HAP-1 (cell line): ENCODE data around the gene CLCA2.

ENCODE experiments used
- DNase-seq, 2 experiments: peaks; one replicate each; pipeline ENCODE4 v3.0.0-alpha.2; 2016 to 2020; ENCODE audit warnings: low spot score in 2 of 2
- H3K27me3 ChIP-seq: fragments of 250-450 bp; sonication (Bioruptor Pico); 2 replicates; pipeline ENCODE4 v1.5.1; 2020; ENCODE audit warnings: low read depth, mild to moderate bottlenecking, moderate library complexity
- H3K36me3 ChIP-seq: fragments of 250-450 bp; sonication (Bioruptor Pico); replicated peaks from 2 replicates; pipeline ENCODE4 v1.5.1; 2020; ENCODE audit warnings: mild to moderate bottlenecking
- H3K4me1 ChIP-seq: fragments of 250-450 bp; sonication (Bioruptor Pico); 2 replicates; pipeline ENCODE4 v1.5.1; 2020; ENCODE audit warnings: mild to moderate bottlenecking
- H3K4me3 ChIP-seq: fragments of 250-450 bp; sonication (Bioruptor Pico); 2 replicates; pipeline ENCODE4 v1.5.1; 2020; ENCODE audit warnings: mild to moderate bottlenecking, moderate library complexity
- H3K9me3 ChIP-seq: fragments of 250-450 bp; sonication (Bioruptor Pico); 2 replicates; pipeline ENCODE4 v1.5.1; 2020; ENCODE audit warnings: mild to moderate bottlenecking, moderate library complexity
- in situ Hi-C: fragments of 300-500 bp; cut with MboI; formaldehyde crosslinking; loops from 3 replicates; pipeline ENCODE4 v1.14.3; 2020; ENCODE audit warnings: low sequenced_read_pairs, inconsistent platforms, mixed read lengths

The CLCA2 gene

DNA sequence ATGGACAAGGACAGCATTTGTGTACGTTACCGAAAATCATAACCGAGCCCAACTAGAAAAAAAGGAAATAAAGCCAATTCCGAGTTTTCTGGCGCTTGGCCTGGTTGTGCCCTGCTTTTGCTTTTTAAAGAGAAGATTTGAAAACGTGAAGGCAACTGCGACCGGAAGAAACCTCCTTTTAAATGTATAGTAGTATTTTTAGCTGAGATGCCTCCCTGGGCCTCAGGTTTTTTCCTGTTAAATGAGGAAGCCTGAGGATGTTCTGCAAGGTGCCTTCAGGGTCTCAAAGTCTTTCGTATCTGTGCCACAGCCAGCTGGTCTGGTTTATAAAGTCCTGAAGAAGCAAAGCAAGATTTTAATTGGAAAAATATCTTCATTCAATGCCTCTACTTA lies 27.5 kb upstream of the CLCA2 start:
- no peaks in the 10 kb centered on the region for H3K9me3 ChIP-seq
- DNase-seq = no peak
- peak overlapping the region; percentile 73 for H3K4me3 ChIP-seq
- peaks cover 11% of the 10 kb centered on the region for H3K4me1 ChIP-seq
- in situ Hi-C loops = no loop called here
- no peaks in the 10 kb centered on the region for H3K27me3 ChIP-seq
- H3K36me3 ChIP-seq = no peaks in the 10 kb centered on the region

GRCh38 chr1:86409416-86410021 lies 14.5 kb upstream of the CLCA2 start:
- in situ Hi-C loops = no loop called here
- Histone ChIP-seq H3K4me3 (no peak overlapping the region), H3K9me3 (no peaks in the 10 kb centered on the region), H3K4me1 (no peaks in the 10 kb centered on the region), H3K27me3 (no peaks in the 10 kb centered on the region), H3K36me3 (no peaks in the 10 kb centered on the region)
- DNase-seq = no peak

DNA sequence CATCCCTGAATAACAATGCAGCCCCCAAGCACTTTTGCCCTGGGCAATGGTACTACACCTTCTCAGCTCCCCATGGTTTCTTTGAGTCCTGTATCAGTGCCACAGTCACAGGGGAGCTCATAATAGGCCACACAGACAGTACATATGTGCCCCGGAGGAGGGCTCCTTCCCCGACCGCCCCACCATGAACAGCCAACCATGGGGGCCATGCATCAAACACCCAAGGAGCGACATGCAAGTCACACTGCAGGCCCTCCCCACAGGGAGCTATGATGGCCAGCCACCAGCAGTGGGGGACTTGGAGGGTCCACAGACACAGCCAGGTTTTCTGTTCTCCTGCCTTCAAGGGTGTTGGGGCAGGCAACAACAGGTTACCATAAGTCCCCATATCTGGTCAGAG lies 13.1 kb upstream of the CLCA2 start:
- no peaks in the 10 kb centered on the region for H3K4me1 ChIP-seq
- H3K9me3 ChIP-seq = no peaks in the 10 kb centered on the region
- no peak for DNase-seq
- H3K4me3 ChIP-seq = no peak overlapping the region
- in situ Hi-C loops = no loop called here
- H3K36me3 ChIP-seq = no peaks in the 10 kb centered on the region
- no peaks in the 10 kb centered on the region for H3K27me3 ChIP-seq

- Histone ChIP-seq H3K36me3 (no peaks in the 10 kb centered on the region), H3K27me3 (no peaks in the 10 kb centered on the region), H3K4me1 (no peaks in the 10 kb centered on the region), H3K9me3 (no peaks in the 10 kb centered on the region), H3K4me3 (no peak overlapping the region)
- in situ Hi-C loops = no loop called here
- DNase-seq = no peak
These were observed 7.6 kb upstream of the CLCA2 start for GRCh38 chr1:86416343-86416742.

DNA sequence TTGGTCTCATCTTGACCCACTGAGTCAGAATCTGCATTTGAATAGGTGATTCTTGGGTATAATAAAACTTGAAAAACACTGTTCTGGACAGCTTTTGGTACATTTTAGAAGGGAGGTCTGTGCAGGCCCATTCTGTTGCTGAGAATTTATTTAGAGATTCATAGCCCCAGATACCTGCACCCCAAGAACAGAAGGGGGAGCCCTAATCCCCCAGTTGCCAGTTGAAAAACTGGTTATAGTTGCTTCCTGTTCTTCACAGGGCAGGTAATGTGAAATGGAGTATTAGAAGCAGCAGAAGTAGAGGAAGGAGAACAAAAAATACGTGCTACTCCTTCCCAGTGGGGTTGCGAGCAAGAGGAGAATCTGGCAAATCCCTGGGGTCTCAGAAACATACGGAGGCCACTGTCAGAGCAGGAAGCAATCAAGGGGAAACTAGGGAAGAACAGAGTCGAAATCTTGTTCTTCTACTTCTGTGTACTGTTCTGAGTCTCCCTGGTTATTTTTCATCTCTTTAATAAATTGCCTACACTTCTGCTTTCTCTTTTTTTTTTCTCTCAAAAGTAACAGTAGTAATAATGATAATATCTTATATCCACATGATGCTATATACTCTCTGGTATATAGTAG lies 4.6 kb upstream of the CLCA2 start:
- no peak overlapping the region for H3K4me3 ChIP-seq
- H3K4me1 ChIP-seq = no peaks in the 10 kb centered on the region
- H3K27me3 ChIP-seq = no peaks in the 10 kb centered on the region; the same call in 1 of the 2 replicates
- no peaks in the 10 kb centered on the region for H3K9me3 ChIP-seq
- no peaks in the 10 kb centered on the region for H3K36me3 ChIP-seq
- in situ Hi-C loops = no loop called here
- peak; percentile 22 to 53 for DNase-seq

GRCh38 chr1:86421601-86422280 lies 2.2 kb upstream of the CLCA2 start:
- no peaks in the 10 kb centered on the region for H3K4me1 ChIP-seq
- peaks cover 7% of the 10 kb centered on the region; the same call in 1 of the 2 replicates for H3K27me3 ChIP-seq
- no peaks in the 10 kb centered on the region for H3K9me3 ChIP-seq
- no peak overlapping the region for H3K4me3 ChIP-seq
- DNase-seq = no peak
- in situ Hi-C loops = no loop called here
- H3K36me3 ChIP-seq = no peaks in the 10 kb centered on the region

GRCh38 chr1:86423473-86423872 lies 498 bp upstream of the CLCA2 start:
- no peak for DNase-seq
- H3K4me3 ChIP-seq = no peak overlapping the region
- H3K36me3 ChIP-seq = no peaks in the 10 kb centered on the region
- H3K9me3 ChIP-seq = no peaks in the 10 kb centered on the region
- H3K4me1 ChIP-seq = peaks cover 4% of the 10 kb centered on the region; the same call in 1 of the 2 replicates
- in situ Hi-C loops = no loop called here
- H3K27me3 ChIP-seq = peaks cover 11% of the 10 kb centered on the region

DNA sequence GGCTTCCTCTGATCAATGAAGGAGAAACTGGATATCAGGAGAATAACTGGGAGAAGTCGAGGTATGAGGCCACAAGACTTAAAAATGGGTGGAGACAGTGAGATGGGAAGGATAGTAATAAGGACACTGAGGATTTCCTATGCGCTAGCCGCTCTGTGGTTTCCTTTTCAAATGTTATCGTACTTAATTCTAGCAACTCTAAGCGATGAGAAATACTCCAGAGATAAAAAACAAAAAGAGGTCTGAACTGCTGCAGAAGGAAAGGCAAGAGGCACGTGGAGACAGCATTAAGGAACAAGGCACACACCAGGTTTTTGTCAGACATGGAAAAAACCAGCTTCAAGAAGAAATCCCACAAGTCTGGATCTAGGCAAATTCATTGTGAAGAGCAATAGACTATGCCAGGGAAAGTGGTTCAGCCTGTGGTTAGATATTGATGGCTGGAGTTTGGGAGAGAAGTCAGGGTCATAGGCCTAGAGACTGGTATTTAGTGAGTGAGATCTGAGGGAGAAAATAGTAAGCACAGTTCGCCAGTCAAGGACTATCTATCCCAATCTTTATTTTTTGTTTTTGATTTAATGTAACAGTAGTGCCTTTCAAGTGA lies 5.3 kb downstream of the CLCA2 start:
- Histone ChIP-seq H3K4me3 (no peak overlapping the region), H3K9me3 (no peaks in the 10 kb centered on the region), H3K36me3 (no peaks in the 10 kb centered on the region), H3K27me3 (peaks cover 13% of the 10 kb centered on the region), H3K4me1 (peaks cover 4% of the 10 kb centered on the region; the same call in 1 of the 2 replicates)
- in situ Hi-C loops = no loop called here
- DNase-seq = no peak

GRCh38 chr1:86429835-86430234 lies 5.9 kb downstream of the CLCA2 start:
- H3K9me3 ChIP-seq = no peaks in the 10 kb centered on the region
- H3K36me3 ChIP-seq = no peaks in the 10 kb centered on the region
- H3K27me3 ChIP-seq = peaks cover 13% of the 10 kb centered on the region
- no peak overlapping the region for H3K4me3 ChIP-seq
- in situ Hi-C loops = no loop called here
- DNase-seq = no peak
- peaks cover 4% of the 10 kb centered on the region; the same call in 1 of the 2 replicates for H3K4me1 ChIP-seq

- Histone ChIP-seq H3K9me3 (no peaks in the 10 kb centered on the region), H3K36me3 (no peaks in the 10 kb centered on the region), H3K4me3 (no peak overlapping the region), H3K4me1 (peaks cover 4% of the 10 kb centered on the region; the same call in 1 of the 2 replicates), H3K27me3 (peaks cover 17% of the 10 kb centered on the region)
- in situ Hi-C loops = no loop called here
- DNase-seq = no peak
These were observed 6.4 kb downstream of the CLCA2 start for GRCh38 chr1:86430376-86430775.

GRCh38 chr1:86434059-86434458 lies 10.1 kb downstream of the CLCA2 start:
- DNase-seq = no peak
- H3K4me1 ChIP-seq = no peaks in the 10 kb centered on the region
- H3K4me3 ChIP-seq = no peak overlapping the region
- peaks cover 8% of the 10 kb centered on the region; the same call in 1 of the 2 replicates for H3K27me3 ChIP-seq
- H3K9me3 ChIP-seq = no peaks in the 10 kb centered on the region
- H3K36me3 ChIP-seq = no peaks in the 10 kb centered on the region
- in situ Hi-C loops = no loop called here

GRCh38 chr1:86435327-86435726 lies 11.4 kb downstream of the CLCA2 start:
- no peak for DNase-seq
- H3K4me1 ChIP-seq = no peaks in the 10 kb centered on the region
- no peaks in the 10 kb centered on the region for H3K9me3 ChIP-seq
- H3K27me3 ChIP-seq = peaks cover 5% of the 10 kb centered on the region; the same call in 1 of the 2 replicates
- H3K4me3 ChIP-seq = no peak overlapping the region
- H3K36me3 ChIP-seq = no peaks in the 10 kb centered on the region
- in situ Hi-C loops = no loop called here

- in situ Hi-C loops = no loop called here
- Histone ChIP-seq H3K4me3 (no peak overlapping the region), H3K4me1 (no peaks in the 10 kb centered on the region), H3K9me3 (no peaks in the 10 kb centered on the region), H3K27me3 (peaks cover 6% of the 10 kb centered on the region), H3K36me3 (no peaks in the 10 kb centered on the region)
- no peak for DNase-seq
These were observed 12.1 kb downstream of the CLCA2 start for GRCh38 chr1:86436041-86436440.

DNA sequence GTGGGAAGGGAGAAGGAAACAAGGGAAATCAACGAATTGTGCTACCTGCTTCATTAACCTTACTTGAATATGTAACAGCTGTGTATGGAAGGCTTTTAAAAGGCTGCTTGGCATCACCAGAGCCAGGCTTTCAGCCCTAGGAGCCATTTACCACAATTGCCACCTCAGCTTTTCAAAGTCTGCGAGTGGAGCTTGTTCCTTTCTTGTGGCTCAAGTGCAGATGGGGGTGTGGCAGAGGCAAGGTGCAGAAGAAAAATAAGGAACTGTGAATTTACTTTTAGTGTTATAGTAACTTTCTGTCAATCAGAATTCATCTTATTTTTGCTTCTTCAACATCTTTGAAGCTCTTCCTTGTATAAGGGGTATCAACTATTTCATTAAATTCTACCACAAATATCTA lies 17.6 kb downstream of the CLCA2 start:
- Histone ChIP-seq H3K36me3 (no peaks in the 10 kb centered on the region), H3K4me3 (no peak overlapping the region), H3K4me1 (no peaks in the 10 kb centered on the region), H3K9me3 (no peaks in the 10 kb centered on the region), H3K27me3 (peaks cover 4% of the 10 kb centered on the region)
- in situ Hi-C loops = no loop called here
- no peak for DNase-seq
